AG09309 (cell line): ENCODE data around the gene TGM6.
"Not testable (repeated sequence)": the region's sequence is repeated elsewhere in the genome, so short reads cannot be mapped to it uniquely, and the experiment has no call there.

Source experiments
- DNase-seq: peaks from one replicate; pipeline ENCODE4 v3.0.0-alpha.2; 2010; ENCODE audit warnings: low read depth
- H3K4me3 ChIP-seq: 2 replicates; pipeline ENCODE4 v1.5.1; 2011; ENCODE audit warnings: mild to moderate bottlenecking, low read depth, low read length, moderate library complexity; ENCODE audit not compliant: control insufficient read depth
- CTCF ChIP-seq: IDR thresholded peaks from 2 replicates; pipeline ENCODE4 v1.5.1; 2011; ENCODE audit warnings: mild to moderate bottlenecking, low read depth, low read length, inconsistent platforms; ENCODE audit not compliant: insufficient read depth, control insufficient read depth; ENCODE audit errors: missing control alignments

TGM6 gene

GRCh38 chr20:2405693-2406065 is 25.0 kb downstream of the TGM6 start:
- TF ChIP-seq CTCF: no peak
- DNase-seq: no peak
- H3K4me3 ChIP-seq: no peak overlapping the region

GRCh38 chr20:2407355-2407754 is 26.7 kb downstream of the TGM6 start:
- not testable (repeated sequence) for DNase-seq

GRCh38 chr20:2408111-2408510 is 27.4 kb downstream of the TGM6 start:
- DNase-seq: no peak
- no peak for TF ChIP-seq CTCF
- H3K4me3 ChIP-seq: no peak overlapping the region

More at GRCh38 chr20:2407355-2407754, 26.7 kb downstream of the TGM6 start:
- not testable (repeated sequence) for H3K4me3 ChIP-seq

- no peak for TF ChIP-seq CTCF
- DNase-seq: no peak
Observed at GRCh38 chr20:2416541-2417212, 36.0 kb downstream of the TGM6 start.

GRCh38 chr20:2417213-2417541 is 36.5 kb downstream of the TGM6 start:
- no peak for TF ChIP-seq CTCF
- H3K4me3 ChIP-seq: no peak overlapping the region
- DNase-seq: no peak

More at GRCh38 chr20:2416541-2417212, 36.0 kb downstream of the TGM6 start:
- H3K4me3 ChIP-seq: no peak overlapping the region

GRCh38 chr20:2418388-2418787 is 37.7 kb downstream of the TGM6 start:
- TF ChIP-seq CTCF: no peak
- H3K4me3 ChIP-seq: no peak overlapping the region
- DNase-seq: no peak

GRCh38 chr20:2420510-2420909 is 39.8 kb downstream of the TGM6 start:
- no peak for TF ChIP-seq CTCF
- DNase-seq: no peak
- no peak overlapping the region for H3K4me3 ChIP-seq
